ENCODE data around the gene DNAH17.
"Not testable (repeated sequence)": the region's sequence is repeated elsewhere in the genome, so short reads cannot be mapped to it uniquely, and the experiment has no call there.

DNAH17 gene

DNA sequence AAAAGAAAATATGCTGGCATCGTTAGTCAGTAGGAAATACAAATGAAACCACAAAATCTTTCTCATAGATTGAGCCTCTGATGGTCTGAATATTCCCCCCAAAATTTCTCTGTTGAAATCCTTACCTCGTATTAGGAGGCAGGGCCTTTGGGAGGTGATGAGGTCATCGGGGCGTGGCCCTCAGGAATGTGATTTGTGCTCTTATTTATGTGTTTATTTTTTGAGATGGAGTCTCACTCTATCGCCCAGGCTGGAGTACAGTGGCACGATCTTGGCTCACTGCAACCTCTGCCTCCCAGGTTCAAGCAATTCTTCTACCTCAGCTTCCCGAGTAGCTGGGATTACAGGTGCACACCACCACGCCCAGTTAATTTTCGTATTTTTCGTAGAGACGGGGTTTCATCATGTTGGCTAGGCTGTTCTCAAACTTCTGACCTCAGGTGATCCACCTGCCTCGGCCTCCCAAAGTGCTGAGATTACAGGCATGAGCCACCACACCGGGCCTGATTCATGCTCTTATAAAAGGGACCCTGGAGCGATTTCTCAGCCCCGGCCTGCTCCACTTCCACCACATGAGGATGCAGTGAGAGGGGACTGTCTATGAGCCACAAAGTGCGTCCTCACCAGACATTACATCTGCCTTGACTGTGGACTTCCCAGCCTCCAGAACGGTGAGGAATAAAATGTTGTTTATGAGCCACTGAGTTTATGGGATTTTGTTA, 53.1 kb downstream of the DNAH17 start:
- DNase-seq (ENCODE audit: low spot score): no peak

DNA sequence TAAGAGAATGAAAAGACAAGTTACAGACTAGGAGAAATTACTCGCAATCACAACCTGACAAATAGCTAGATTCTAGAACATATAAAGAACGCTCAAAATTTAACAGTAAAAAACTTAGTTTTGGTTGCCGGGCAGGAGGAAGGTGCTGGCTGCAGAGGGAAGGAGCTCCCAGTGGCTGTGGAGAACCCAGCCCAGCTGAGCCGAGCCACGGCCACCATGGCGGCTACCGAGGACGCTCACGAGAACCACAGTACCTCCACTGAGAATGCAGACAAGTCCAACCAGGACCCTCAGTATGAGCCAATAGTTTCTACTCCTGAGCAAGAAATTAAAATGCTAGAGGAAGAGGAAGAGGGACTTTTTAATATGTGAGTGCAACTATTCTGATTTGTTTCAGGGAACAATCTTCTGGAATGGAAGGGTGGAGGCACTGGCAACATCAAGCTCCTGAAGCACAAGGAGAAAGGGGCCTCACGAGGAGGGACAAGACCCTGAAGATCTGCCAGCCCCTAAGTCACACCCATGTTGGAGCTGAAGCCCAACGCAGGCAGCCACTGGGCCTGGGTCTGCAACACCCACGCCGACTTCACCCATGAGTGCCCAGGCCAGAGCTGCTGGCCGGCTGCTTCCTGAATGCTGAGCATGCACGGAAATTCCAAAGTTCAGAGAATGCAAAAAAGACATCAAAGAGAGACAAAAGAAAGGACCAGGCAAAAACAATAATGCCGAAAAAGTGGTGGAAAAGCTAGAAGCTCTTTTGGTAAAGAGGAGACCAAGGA, 55.0 kb downstream of the DNAH17 start:
- DNase-seq (ENCODE audit: low spot score): no peak

DNA sequence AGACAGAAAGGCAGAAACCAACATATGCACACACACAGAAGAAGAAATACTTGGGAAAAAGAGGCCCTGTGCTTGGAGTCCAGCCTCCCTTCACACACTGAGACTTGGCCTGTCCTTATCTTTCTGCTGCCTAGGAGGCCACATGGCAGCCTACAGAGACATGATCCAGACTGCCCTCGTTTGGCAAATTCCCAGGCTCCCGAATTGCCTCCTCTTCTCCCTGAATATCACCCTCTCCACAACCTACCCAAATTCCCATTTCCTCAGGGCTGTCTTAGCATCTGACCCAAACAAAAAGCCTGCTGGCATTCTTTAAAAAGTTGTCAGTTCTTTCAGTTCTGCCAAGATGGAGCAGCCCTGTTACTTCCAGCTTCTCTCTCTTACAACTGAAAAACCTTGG, 59.8 kb downstream of the DNAH17 start:
- no peak for DNase-seq (ENCODE audit: low spot score)

DNA sequence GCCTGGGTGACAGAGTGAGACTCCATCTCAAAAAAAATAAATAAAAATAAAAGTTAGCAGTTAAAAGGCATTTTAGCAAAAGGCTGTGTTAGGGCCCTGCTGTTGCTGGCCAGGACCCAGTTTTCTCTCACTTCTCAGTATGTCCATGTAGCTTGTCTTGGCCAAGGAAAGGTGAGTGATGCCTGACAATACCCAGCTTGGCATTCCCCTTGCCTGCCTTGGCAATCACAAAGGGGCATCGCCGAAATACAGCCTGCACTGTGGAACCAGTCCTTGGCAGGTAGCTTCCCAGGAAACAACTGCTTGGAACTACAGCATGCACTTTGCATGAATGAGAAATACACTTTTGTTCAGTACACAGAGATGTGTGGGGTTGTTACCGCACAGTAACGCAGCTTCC, 61.7 kb downstream of the DNAH17 start:
- no peak for DNase-seq (ENCODE audit: low spot score)

DNA sequence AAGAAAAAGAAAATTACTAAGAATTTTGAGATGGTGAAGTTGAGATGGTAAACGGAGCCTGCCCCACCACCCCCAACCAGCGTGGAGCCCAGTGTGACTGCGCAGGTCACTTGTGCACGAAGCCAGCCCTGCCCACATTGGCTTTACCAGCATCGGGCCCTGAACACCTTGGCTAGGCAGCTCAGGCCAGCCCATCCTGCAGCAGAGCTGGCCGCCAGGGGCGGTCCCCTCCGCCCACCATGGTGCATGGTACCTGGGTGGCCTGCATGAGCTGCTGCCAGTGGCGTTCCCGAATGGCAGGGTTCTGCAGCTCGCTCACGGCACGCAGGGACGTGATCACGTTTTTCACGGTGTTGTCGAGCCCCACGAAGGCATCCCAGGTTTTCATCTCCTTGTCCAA, 62.7 kb downstream of the DNAH17 start:
- no peak for DNase-seq (ENCODE audit: low spot score)

DNA sequence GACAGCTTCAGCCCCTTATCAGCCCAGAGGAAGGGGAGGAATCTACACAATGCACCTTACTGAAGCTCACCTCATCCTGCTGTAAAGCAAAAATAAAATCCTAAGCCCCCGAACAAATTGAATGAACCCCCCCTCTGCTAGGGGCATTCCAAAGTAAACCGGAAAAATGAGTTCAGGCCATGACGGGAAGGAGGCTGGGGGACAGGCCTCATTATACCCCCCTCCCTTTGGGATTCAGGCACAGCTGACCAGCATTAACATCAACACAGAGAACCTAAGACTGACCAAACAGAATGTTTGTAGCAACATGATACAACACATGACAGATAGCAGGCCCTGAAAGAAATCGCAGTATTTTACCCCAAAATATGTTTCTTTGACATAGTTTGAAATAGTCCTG, 64.2 kb downstream of the DNAH17 start:
- DNase-seq (ENCODE audit: low spot score): no peak

DNA sequence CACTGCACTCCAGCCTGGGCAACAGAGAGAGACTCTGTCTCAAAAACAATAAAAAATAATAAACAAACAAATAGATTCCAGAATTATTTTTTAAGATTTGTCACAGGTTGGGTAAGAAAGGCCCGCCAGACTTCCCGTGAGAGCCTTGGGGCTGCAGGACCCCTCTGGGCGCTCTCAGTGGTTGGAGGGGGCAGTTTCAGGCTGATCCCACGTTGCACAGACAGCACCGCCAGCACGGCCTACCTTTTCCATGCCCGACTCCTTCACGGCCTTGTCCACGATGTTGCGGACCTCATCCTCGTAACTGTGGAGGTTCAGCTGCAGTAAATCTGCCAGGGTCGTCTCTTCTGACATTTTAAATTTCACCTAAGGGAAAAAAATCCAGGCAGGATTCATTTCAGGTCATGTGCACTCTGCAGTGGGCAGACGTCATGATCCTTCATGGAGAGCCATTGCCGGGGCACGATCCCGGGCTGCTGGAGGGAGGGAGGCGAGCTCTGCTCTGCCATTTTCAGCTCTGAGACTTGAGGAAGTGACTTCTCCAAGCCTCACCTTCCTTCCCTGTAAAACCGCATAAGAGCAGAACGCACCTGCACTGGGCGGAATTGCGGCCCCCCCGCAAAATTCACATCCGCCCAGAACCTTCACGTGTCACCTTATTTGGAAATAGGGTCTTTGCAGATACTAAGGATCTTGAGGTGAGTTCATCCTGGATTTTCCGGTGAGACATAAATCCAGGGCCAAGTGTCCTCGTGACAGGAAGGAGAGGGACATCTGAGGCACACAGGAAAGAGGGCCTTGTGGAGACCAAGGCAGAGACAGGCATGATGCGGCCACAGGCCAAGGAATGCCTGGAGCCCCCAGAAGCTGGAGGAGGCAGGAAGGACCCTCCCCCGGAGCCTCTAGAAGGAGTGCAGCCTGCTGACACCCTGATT, 66.8 kb downstream of the DNAH17 start:
- no peak for DNase-seq (ENCODE audit: low spot score)

DNA sequence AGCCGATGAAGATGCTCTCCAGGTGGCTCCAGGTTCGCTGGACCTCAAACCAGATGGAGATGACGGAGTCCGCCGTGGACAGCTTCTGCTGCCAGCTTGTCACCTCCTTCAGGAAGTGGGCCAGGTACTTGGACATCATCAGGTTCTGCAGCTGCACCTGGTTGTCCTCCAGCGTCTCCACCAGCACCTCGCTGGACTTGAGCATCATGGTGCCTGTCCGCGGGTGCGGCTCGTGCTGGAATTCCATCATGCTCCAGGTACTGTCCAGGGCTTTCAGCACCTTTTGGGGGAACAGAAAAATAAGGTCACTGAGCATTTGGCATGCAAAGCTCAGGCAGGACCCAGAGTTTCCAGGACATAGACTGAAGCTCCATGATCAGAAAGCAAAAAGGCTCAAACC, 69.7 kb downstream of the DNAH17 start:
- DNase-seq (ENCODE audit: low spot score): no peak

DNA sequence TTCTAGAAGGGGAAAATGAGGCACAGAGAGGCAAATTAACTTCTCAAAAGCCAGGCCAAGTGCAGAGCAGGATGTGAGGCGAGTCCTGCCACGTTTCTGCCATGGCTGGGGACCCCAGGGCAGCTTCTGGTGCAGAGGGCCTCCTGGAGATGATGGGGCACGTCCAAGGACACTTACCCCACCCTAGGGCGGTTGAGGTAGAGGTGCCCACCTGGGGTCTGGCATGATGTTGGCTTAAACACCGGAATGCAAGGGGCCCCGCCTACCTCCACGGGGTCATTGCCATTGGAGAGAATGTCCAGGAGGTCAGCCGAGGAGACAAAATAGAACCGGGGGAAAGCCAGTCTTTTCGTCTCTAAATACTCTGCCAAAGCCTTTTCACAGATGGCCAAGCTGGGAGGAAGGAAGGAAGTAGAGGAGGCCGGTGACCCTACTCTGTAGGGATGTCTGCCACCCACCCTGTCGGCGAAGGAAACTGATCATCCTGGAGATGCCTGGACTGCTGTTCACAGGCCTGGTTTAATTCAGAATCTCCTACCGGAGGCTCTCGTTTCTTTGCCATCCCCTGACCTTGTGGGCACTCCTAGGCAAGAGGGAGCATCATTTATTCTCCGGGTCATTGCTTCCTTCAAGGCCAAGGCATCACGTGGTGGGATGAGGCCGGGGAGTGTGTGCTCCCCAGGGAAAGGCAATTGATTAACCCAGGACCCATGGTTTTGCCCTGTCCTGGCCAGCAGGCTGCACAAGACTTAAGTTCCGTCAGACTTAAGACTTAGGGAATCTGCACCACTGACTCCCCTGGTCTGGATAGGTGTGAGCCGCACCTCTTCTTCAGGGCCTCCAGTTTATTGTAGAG, 70.5 kb downstream of the DNAH17 start:
- no peak for DNase-seq (ENCODE audit: low spot score)

DNA sequence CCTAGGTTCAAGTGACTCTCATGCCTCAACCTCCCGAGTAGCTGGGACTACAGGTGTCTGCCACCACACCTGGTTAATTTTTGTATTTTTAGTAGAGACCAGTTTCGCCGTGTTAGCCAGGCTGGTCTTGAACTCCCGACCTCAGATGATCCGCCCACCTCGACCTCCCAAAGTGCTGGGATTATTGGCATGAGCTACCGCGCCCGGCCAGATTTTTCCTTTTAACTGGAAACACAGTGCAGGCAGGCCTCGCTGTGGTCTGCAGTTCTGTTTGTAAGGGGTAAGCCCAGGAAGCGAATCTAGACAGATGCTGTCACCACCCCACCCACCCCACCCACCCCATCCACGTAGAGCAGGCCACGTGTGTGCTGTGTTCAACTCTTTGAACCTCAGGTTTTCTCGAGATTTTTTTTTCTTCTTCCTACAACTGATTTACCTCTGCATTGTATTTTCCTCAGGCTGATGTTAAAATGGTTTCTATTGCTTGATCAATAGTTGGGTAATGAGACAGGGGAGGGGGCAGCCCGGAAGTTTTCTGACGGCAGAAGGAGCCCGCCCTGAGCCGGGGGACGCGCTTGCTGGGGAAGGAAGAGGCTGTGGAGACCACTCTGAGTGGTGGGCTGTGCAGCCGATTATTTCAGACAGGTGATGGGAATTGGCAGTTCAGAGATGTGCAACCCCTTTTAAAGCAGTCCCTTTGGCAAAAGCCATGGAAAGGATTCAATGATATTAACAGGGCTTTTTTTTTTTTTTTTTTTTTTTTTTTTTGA, 72.9 kb downstream of the DNAH17 start:
- DNase-seq (ENCODE audit: low spot score): no peak

DNA sequence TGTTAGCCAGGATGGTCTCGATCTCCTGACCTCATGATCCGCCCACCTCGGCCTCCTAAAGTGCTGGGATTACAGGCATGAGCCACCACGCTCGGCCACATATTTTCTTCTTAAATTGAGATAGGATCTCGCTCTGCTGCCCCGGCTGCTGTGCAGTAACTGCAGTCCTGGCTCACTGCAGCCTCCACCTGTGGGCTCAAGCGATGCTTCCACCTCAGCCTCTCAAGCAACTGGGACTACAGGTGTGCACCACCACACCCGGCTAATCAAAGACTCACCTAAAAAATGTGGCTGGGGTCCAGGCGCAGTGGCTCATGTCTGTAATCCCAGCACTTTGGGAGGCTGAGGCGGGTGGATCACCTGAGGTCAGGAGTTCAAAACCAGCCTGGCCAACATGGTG, 73.8 kb downstream of the DNAH17 start:
- DNase-seq (ENCODE audit: low spot score): not testable (repeated sequence)

DNA sequence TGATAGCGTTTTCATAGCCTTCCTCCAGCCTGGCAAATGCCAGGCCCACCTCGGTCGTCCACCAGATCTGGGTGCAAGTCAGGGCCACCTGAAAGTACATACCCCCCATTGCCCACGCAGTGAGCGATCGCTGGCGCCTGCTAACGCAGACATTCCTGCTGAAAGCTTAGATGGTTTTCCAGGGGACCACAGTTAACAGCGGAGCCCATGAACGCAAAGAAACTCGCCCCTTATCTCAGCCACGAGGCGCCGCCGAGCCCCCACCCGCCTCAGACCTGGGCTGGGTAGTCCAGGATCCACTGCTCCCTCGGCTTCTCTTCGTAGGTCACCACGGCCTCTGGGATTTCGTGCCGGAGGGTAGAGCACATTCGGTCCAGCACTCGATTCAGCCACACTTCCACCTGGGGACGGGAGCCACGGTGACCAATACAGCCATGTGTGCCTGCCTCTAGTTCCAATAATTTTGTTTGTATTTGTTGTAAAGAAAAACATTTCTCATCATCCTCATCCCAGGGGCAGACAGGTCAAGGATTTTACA, 74.5 kb downstream of the DNAH17 start:
- DNase-seq (ENCODE audit: low spot score): no peak

DNA sequence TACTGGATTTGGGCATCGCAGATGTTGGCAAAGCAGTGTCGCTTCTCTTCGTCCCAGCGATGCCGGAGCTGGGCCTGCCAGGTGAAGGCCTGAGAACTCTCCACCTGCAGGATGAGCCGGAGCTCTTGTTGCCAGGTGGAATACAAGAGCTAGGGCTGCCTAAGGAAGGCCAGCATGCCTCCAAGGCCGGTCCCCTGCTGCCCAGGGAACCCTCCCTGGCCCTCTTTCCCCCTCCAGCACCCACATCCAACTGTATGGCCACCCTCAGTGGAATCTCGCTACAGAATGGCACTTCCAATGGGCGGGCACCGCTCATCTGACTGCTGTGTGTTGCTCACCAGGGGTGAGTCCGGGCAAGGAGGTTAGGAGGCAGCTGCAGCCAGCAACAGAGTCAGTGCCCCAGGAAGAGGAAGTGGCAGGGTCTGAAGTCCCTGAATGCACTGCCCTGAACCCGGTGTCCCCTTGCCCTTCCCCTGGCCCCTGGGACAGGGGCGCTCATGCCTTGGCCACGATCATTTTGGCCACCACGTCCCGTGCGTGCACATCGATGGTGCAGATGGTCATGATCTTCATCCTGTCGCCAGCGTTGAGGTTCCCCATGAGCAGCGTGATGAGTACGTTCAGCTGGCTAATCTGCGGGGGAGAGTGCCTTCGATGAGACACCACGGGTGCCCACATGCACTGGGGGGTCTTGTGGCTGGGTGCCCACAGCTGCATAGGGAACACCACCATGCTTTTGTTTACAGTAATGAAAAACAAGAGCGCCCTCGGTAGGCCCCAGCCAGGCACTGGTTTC, 75.8 kb downstream of the DNAH17 start:
- no peak for DNase-seq (ENCODE audit: low spot score)

DNA sequence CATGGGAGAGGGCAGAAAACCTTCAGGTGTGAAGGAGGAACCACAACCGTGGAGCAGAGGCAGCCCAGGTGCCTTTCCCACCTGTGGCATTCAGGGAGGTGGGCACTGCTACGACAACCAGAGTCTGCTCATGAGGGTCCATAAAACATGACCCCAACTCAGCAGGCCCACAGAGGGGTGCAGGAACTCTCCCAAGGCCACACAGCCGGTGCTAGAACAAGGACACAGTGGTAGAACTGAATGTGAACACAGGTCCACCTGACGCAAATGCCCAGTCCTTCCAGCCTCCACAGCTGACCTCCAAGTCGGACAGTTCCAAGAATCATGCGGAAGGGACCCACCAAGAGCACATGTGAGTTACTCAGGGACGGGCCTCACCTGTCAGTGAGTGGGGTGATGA, 76.4 kb downstream of the DNAH17 start:
- DNase-seq (ENCODE audit: low spot score): no peak

DNA sequence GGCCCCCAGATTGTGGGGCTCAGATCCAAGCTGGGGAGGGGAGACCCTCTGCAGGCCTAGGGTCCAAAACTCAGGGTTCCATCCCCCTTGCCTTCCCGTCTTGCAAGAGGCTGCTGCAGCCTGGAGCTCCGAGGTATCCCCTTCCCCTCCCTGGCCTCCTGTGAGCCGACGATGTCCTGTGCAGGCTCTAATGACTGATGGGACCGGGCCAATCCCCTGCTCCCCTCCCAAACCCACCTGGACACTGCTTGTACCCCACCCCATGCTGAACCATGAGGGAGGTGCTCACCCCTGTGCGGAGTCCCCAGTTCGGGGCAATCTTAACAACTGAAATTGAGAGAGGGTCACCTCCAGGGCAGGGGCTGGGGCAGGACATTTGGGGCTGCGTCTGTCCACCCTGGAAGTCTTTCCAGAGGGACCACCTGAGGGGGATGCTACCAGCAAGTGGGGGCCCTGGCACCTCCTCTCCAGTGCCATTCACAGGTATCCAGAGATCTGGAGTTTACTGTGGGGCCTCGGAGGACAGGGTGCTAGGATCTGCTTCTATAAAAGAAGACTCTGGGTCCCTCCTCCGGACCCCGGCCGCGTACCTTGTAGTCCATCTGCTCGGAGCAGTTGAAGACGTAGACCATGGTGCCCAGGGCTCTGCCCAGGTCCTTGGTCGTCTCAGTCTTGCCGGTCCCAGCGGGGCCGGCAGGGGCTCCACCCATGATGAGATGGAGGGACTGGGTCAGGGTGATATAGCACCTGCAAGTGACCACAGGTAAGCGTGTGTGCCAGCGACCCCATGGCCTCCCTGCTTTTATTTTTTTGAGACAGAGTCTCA, 77.3 kb downstream of the DNAH17 start:
- DNase-seq (ENCODE audit: low spot score): no peak

DNA sequence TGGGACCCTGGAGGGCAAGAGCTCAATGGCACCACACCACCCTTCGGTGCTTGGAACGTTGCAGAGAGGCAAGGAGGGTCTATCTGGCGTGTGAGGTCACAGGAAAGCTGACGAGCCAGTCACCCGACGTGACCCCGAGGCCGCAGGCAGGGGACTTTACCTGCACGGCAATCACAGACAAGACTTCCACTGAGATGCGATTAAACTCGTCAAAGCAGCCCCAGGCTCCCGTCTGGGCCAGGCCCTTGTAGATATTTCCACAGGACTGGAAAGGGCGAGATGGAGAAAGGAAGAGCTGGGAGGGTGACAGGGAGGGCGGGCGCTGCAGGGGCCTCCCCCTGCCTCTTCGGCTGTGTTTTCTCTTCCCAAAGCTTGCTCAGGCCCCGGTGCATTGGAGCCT, 78.3 kb downstream of the DNAH17 start:
- DNase-seq (ENCODE audit: low spot score): no peak

DNA sequence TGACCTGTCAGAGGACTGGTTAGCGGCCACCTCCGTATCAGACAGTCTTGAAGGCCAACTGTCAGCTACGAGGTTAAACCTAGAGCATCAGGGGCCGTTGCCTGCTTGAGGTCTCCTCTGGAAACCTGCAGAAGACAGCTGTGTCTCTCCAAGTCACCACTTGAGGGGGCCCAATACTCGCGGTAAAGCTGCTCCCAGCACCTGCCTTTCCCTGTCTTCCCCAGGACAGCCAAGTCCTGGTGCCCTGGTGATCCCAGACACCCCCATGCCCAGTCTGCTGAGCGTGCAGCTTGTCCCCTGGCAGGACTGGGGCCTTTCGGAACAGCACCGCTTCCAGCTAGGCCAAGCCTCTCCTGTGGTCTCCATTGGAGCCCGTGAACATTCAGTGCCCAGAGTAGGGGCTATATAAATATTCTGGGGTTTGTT, 80.1 kb downstream of the DNAH17 start:
- peak; percentile 92 for DNase-seq (ENCODE audit: low spot score)

DNA sequence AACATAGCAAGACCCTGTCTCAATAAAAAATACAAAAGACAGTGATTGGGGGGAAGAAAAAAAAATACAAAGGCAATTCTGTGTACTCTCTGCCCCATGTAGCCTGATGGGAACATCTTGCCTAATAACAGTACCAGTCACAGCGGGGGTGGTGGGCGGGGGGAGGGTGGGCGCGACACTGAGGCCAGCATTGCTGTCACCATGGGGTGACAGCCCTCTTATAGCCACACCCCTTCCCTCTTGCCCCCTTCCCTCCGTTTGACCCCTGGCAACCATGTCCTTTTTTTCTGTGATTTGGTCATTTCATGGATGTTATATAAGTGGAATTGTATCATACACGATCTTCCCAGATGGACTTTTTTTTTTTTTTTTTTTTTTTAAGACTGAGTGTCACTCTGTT, 80.9 kb downstream of the DNAH17 start:
- peak; percentile 83 for DNase-seq (ENCODE audit: low spot score)

DNA sequence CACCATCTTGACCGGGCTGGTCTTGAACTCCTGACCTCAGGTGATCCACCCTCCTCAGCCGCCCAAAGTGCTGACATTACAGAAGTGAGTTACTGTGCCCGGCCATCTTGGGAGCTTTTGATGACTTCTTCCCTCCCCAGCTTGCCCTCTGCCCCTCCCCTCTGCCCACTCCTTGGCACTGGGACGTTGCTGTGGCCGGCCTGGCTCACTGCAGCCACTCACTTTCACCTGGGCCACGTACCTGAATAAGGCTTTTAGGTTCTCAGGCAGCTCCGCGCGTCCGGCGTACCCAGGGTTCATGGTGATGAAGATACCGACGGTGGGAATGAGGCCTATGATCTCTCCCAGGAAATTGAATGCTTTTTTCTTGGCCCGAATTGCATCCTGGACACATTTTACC, 81.6 kb downstream of the DNAH17 start:
- no peak for DNase-seq (ENCODE audit: low spot score)
